Rectal smooth muscle tissue (tissue), 1 donor: ENCODE measurements around the gene TBL1XR1.
"Not testable (repeated sequence)": the region's sequence is repeated elsewhere in the genome, so short reads cannot be mapped to it uniquely, and the experiment has no call there.

Experiments used
- H3K27ac ChIP-seq: one replicate; pipeline ENCODE4 v1.7.0; 2013; ENCODE audit warnings: low read depth, low read length, inconsistent platforms
- H3K27me3 ChIP-seq: one replicate; pipeline ENCODE4 v1.7.0; 2013; ENCODE audit warnings: low read length; ENCODE audit not compliant: control insufficient read depth, insufficient read depth
- H3K36me3 ChIP-seq: one replicate; pipeline ENCODE4 v1.7.0; 2013; ENCODE audit warnings: low read length; ENCODE audit not compliant: control insufficient read depth, insufficient read depth
- H3K4me1 ChIP-seq: one replicate; pipeline ENCODE4 v1.7.0; 2013; ENCODE audit warnings: low read length; ENCODE audit not compliant: control insufficient read depth, insufficient read depth
- H3K4me3 ChIP-seq: one replicate; pipeline ENCODE4 v1.7.0; 2013; ENCODE audit warnings: low read length
- H3K9ac ChIP-seq: one replicate; pipeline ENCODE4 v1.7.0; 2013; ENCODE audit warnings: low read length

TBL1XR1 gene

DNA sequence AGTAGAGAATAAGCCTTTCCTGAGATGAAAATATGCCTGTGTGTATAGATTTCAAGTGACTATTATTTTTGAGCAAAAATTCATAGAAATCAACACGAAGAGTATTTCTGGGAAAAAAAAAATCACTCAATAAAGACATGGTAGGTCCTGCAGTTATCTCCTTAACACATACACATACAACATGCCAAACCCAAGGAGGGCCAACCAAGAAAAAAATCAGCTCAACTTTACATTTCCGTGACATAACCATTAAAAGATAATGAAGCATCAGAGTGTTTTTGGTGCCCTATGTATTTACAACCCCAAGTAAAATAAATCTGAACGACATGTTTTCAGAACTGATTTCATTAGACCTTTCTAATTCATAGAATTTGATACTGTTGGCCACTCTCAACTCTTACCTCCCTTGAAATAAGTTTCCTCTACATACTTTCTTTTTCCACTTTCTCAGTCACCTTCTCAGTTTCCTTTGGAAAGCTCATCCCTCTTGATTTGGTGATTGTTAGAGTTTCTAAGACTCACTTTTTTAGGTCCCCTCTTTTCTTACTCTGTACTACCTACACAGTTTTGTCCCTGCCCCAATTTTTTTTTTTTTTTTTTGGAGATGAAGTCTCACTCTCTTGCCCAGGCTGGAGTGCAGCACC lies 162.3 kb downstream of the TBL1XR1 start:
- peaks cover 2% of the 10 kb centered on the region for H3K36me3 ChIP-seq
- peaks cover 2% of the 10 kb centered on the region for H3K4me1 ChIP-seq
- no peak overlapping the region for H3K4me3 ChIP-seq
- no peak overlapping the region for H3K9ac ChIP-seq
- no peak overlapping the region for H3K27ac ChIP-seq
- no peaks in the 10 kb centered on the region for H3K27me3 ChIP-seq

DNA sequence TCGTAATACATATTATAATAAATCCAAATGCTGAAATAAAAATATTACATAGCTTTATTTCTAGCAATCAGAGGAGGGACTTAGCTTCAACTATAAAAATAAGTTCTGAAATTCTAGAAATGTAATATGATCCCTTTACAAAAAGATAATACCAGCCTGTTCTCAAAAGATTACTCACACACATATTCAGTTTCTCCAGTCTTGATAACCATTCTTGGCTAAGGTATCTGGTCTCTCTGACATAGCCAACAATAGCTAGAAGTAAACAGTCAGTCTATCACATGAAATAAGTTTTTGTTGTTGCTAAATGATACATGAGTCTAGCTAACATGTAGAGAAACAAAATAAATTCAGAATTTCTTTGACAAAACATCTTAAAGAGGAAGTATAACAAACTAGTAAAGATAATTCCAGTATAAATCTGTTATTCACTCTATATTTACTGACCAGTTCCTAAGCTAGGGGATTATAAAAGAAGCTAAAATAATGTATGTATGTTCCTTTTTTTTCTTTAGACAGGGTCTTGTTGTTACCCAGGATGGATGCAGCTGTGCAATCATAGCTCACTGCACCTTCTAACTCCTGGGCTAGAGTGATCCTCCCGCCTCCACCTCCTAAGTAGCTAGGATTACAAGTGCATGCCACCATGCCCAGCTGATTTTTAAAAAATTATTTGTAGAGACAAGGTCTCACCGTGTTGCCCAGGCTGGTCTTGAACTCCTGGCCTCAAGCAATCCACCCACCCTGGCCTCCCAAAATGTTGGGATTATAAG lies 170.6 kb downstream of the TBL1XR1 start:
- Histone ChIP-seq H3K27me3 (no peaks in the 10 kb centered on the region), H3K4me3 (no peak overlapping the region), H3K36me3 (peaks cover 2% of the 10 kb centered on the region), H3K9ac (no peak overlapping the region), H3K4me1 (peaks cover 6% of the 10 kb centered on the region), H3K27ac (no peak overlapping the region)

DNA sequence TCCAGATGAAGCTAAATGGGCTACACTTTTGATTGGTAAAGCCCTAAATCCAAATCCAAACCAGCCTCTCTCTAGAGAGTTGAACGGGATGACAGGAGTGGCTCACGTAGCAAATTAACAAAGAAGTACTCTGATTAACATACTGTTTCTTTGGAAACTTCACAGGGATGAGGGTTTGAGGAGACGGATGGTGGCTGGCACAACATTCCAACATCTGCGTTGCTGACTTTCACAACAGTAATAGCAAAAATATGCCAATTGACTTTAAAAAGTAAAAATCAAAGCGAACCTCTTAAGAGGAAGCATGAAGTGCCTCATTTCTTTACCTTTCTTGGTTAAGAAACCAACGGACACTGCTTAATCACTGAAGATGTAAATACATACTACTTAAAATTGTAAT lies 181.4 kb downstream of the TBL1XR1 start:
- no peaks in the 10 kb centered on the region for H3K4me1 ChIP-seq
- no peak overlapping the region for H3K9ac ChIP-seq
- peaks cover 2% of the 10 kb centered on the region for H3K36me3 ChIP-seq
- H3K4me3 ChIP-seq = no peak overlapping the region
- no peak overlapping the region for H3K27ac ChIP-seq
- H3K27me3 ChIP-seq = no peaks in the 10 kb centered on the region

- peaks cover 2% of the 10 kb centered on the region for H3K36me3 ChIP-seq
- H3K4me3 ChIP-seq = no peak overlapping the region
- no peak overlapping the region for H3K27ac ChIP-seq
- peaks cover 2% of the 10 kb centered on the region for H3K4me1 ChIP-seq
- no peak overlapping the region for H3K9ac ChIP-seq
- H3K27me3 ChIP-seq = no peaks in the 10 kb centered on the region
Measured at GRCh38 chr3:177013681-177014280, 183.5 kb downstream of the TBL1XR1 start.

GRCh38 chr3:177005718-177006405 lies 191.4 kb downstream of the TBL1XR1 start:
- Histone ChIP-seq H3K27me3 (no peaks in the 10 kb centered on the region), H3K9ac (no peak overlapping the region), H3K27ac (no peak overlapping the region), H3K36me3 (no peaks in the 10 kb centered on the region), H3K4me3 (no peak overlapping the region), H3K4me1 (peaks cover 2% of the 10 kb centered on the region)

DNA sequence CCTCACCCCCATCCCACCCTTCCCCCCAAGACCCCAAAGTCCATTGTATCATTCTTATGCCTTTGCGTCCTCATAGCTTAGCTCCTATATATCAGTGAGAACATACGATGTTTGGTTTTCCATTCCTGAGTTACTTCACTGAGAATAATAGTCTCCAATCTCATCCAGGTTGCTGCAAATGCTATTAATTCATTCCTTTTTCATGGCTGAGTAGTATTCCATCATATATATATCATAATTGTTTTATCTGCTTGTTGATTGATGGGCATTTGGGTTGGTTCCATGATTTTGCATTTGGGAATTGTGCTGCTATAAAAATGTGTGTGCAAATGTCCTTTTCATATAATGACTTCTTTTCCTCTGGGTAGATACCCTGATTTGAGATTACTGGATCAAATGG lies 197.1 kb downstream of the TBL1XR1 start:
- not testable (repeated sequence) for H3K27ac ChIP-seq, H3K4me3 ChIP-seq, H3K27me3 ChIP-seq, H3K4me1 ChIP-seq, H3K9ac ChIP-seq, H3K36me3 ChIP-seq

DNA sequence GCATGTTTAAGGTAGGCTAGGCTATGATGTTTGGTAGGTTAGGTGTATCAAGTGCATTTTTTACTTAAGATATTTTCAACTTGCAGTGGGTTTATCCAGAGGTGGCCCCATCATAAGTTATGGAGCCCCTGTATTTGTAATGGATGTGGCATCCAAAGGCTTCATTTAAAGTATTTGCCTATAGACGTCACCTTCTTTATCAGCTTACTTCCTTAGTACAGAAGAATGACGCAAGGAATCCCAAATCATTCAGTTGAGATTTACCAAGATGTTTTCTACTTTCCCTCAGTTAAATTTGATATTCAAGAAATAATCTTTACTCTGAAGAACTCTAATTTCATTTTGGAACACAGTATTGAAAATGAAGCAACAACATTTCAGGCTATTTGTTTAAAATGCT lies 201.3 kb downstream of the TBL1XR1 start:
- Histone ChIP-seq H3K9ac (no peak overlapping the region), H3K4me3 (no peak overlapping the region), H3K4me1 (no peaks in the 10 kb centered on the region), H3K36me3 (no peaks in the 10 kb centered on the region), H3K27ac (no peak overlapping the region), H3K27me3 (no peaks in the 10 kb centered on the region)

GRCh38 chr3:176994891-176995781 lies 202.1 kb downstream of the TBL1XR1 start:
- Histone ChIP-seq H3K36me3 (no peaks in the 10 kb centered on the region), H3K27me3 (no peaks in the 10 kb centered on the region), H3K4me1 (no peaks in the 10 kb centered on the region), H3K9ac (no peak overlapping the region), H3K27ac (no peak overlapping the region), H3K4me3 (no peak overlapping the region)

DNA sequence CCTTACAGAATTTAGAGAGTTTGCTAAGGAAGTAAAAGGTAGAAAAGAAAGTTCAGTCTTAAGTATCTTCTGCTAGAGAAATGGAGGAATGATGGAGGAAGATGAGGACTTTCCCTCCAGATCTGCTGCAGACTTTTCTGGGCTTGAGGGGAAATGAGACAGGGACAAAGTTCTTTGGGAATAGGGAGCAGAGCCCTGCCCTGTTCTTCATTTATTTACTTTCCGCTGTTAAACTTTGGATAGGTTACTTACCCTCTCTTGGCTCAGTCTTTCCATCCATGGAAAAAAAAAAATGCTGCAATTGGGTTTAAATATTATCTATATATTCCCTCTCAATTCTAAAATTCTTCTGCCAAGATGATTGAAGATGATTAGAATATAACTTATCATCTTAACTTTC lies 202.9 kb downstream of the TBL1XR1 start:
- Histone ChIP-seq H3K9ac (no peak overlapping the region), H3K4me1 (no peaks in the 10 kb centered on the region), H3K36me3 (no peaks in the 10 kb centered on the region), H3K27ac (no peak overlapping the region), H3K4me3 (no peak overlapping the region), H3K27me3 (no peaks in the 10 kb centered on the region)

GRCh38 chr3:176992978-176993377 lies 204.3 kb downstream of the TBL1XR1 start:
- Histone ChIP-seq H3K4me1 (no peaks in the 10 kb centered on the region), H3K4me3 (no peak overlapping the region), H3K27me3 (no peaks in the 10 kb centered on the region), H3K27ac (no peak overlapping the region), H3K9ac (no peak overlapping the region), H3K36me3 (no peaks in the 10 kb centered on the region)

- Histone ChIP-seq H3K9ac (no peak overlapping the region), H3K27me3 (no peaks in the 10 kb centered on the region), H3K36me3 (no peaks in the 10 kb centered on the region), H3K27ac (no peak overlapping the region), H3K4me1 (no peaks in the 10 kb centered on the region), H3K4me3 (no peak overlapping the region)
Measured at GRCh38 chr3:176992565-176992964, 204.7 kb downstream of the TBL1XR1 start.

GRCh38 chr3:176988795-176989194 lies 208.5 kb downstream of the TBL1XR1 start:
- Histone ChIP-seq H3K27me3 (no peaks in the 10 kb centered on the region), H3K4me1 (no peaks in the 10 kb centered on the region), H3K9ac (no peak overlapping the region), H3K36me3 (no peaks in the 10 kb centered on the region), H3K27ac (no peak overlapping the region), H3K4me3 (no peak overlapping the region)
